ENCODE measurements around the gene RCN2.

Gene RCN2

GRCh38 chr15:76974456-76975036 is 43.0 kb downstream of the RCN2 start:
- peaks cover 4% of the 10 kb centered on the region; the same call in 1 of the 2 replicates for H3K4me1 ChIP-seq (ENCODE audit: control insufficient read depth, insufficient read depth, low read length)
- H3K36me3 ChIP-seq (ENCODE audit: control insufficient read depth, insufficient read depth, low read length) = no peaks in the 10 kb centered on the region

GRCh38 chr15:76976141-76976540 is 44.6 kb downstream of the RCN2 start:
- H3K27me3 ChIP-seq (ENCODE audit: control insufficient read depth, insufficient read depth, low read length) = no peaks in the 10 kb centered on the region
- H3K4me1 ChIP-seq (ENCODE audit: control insufficient read depth, insufficient read depth, low read length) = peaks cover 4% of the 10 kb centered on the region; the same call in 1 of the 2 replicates
- H3K27ac ChIP-seq (ENCODE audit: low read depth, low read length) = no peak overlapping the region
- no peaks in the 10 kb centered on the region for H3K36me3 ChIP-seq (ENCODE audit: control insufficient read depth, insufficient read depth, low read length)
- no peak overlapping the region for H3K9ac ChIP-seq (ENCODE audit: low read length)
- H3K9me3 ChIP-seq (ENCODE audit: control insufficient read depth, insufficient read depth, low read depth, low read length) = no peaks in the 10 kb centered on the region
- no peak overlapping the region for H3K4me3 ChIP-seq (ENCODE audit: low read depth, low read length)

More at GRCh38 chr15:76974456-76975036, 43.0 kb downstream of the RCN2 start:
- Histone ChIP-seq H3K9me3 (ENCODE audit: control insufficient read depth, insufficient read depth, low read depth, low read length) (no peaks in the 10 kb centered on the region), H3K27me3 (ENCODE audit: control insufficient read depth, insufficient read depth, low read length) (no peaks in the 10 kb centered on the region), H3K27ac (ENCODE audit: low read depth, low read length) (no peak overlapping the region), H3K4me3 (ENCODE audit: low read depth, low read length) (no peak overlapping the region), H3K9ac (ENCODE audit: low read length) (no peak overlapping the region)

GRCh38 chr15:76976572-76977270 is 45.2 kb downstream of the RCN2 start:
- no peaks in the 10 kb centered on the region for H3K27me3 ChIP-seq (ENCODE audit: control insufficient read depth, insufficient read depth, low read length)
- no peaks in the 10 kb centered on the region for H3K9me3 ChIP-seq (ENCODE audit: control insufficient read depth, insufficient read depth, low read depth, low read length)
- no peak overlapping the region for H3K4me3 ChIP-seq (ENCODE audit: low read depth, low read length)
- H3K4me1 ChIP-seq (ENCODE audit: control insufficient read depth, insufficient read depth, low read length) = peaks cover 4% of the 10 kb centered on the region; the same call in 1 of the 2 replicates
- H3K9ac ChIP-seq (ENCODE audit: low read length) = no peak overlapping the region
- H3K27ac ChIP-seq (ENCODE audit: low read depth, low read length) = no peak overlapping the region
- no peaks in the 10 kb centered on the region for H3K36me3 ChIP-seq (ENCODE audit: control insufficient read depth, insufficient read depth, low read length)

- H3K4me1 ChIP-seq (ENCODE audit: control insufficient read depth, insufficient read depth, low read length) = peaks cover 4% of the 10 kb centered on the region; the same call in 1 of the 2 replicates
- H3K4me3 ChIP-seq (ENCODE audit: low read depth, low read length) = no peak overlapping the region
- H3K27ac ChIP-seq (ENCODE audit: low read depth, low read length) = no peak overlapping the region
- no peaks in the 10 kb centered on the region for H3K36me3 ChIP-seq (ENCODE audit: control insufficient read depth, insufficient read depth, low read length)
- H3K27me3 ChIP-seq (ENCODE audit: control insufficient read depth, insufficient read depth, low read length) = no peaks in the 10 kb centered on the region
- no peaks in the 10 kb centered on the region for H3K9me3 ChIP-seq (ENCODE audit: control insufficient read depth, insufficient read depth, low read depth, low read length)
- no peak overlapping the region for H3K9ac ChIP-seq (ENCODE audit: low read length)
Measured at GRCh38 chr15:76978522-76979330, 47.2 kb downstream of the RCN2 start.

- no peaks in the 10 kb centered on the region for H3K36me3 ChIP-seq (ENCODE audit: control insufficient read depth, insufficient read depth, low read length)
- H3K27me3 ChIP-seq (ENCODE audit: control insufficient read depth, insufficient read depth, low read length) = no peaks in the 10 kb centered on the region
- no peak overlapping the region for H3K27ac ChIP-seq (ENCODE audit: low read depth, low read length)
- H3K9me3 ChIP-seq (ENCODE audit: control insufficient read depth, insufficient read depth, low read depth, low read length) = no peaks in the 10 kb centered on the region
- no peak overlapping the region for H3K9ac ChIP-seq (ENCODE audit: low read length)
- H3K4me3 ChIP-seq (ENCODE audit: low read depth, low read length) = no peak overlapping the region
- 0 out of 2 replicates have a peak, but pooled peaks cover 3% of the 10 kb centered on the region for H3K4me1 ChIP-seq (ENCODE audit: control insufficient read depth, insufficient read depth, low read length)
Measured at GRCh38 chr15:76979331-76979925, 47.9 kb downstream of the RCN2 start.

- no peaks in the 10 kb centered on the region for H3K27me3 ChIP-seq (ENCODE audit: control insufficient read depth, insufficient read depth, low read length)
- H3K4me1 ChIP-seq (ENCODE audit: control insufficient read depth, insufficient read depth, low read length) = 0 out of 2 replicates have a peak, but pooled peaks cover 3% of the 10 kb centered on the region
- H3K4me3 ChIP-seq (ENCODE audit: low read depth, low read length) = no peak overlapping the region
- no peak overlapping the region for H3K27ac ChIP-seq (ENCODE audit: low read depth, low read length)
- H3K9ac ChIP-seq (ENCODE audit: low read length) = no peak overlapping the region
- no peaks in the 10 kb centered on the region for H3K36me3 ChIP-seq (ENCODE audit: control insufficient read depth, insufficient read depth, low read length)
- no peaks in the 10 kb centered on the region for H3K9me3 ChIP-seq (ENCODE audit: control insufficient read depth, insufficient read depth, low read depth, low read length)
Measured at GRCh38 chr15:76979996-76980520, 48.5 kb downstream of the RCN2 start.

- Histone ChIP-seq H3K36me3 (ENCODE audit: control insufficient read depth, insufficient read depth, low read length) (no peaks in the 10 kb centered on the region), H3K9me3 (ENCODE audit: control insufficient read depth, insufficient read depth, low read depth, low read length) (no peaks in the 10 kb centered on the region), H3K27me3 (ENCODE audit: control insufficient read depth, insufficient read depth, low read length) (no peaks in the 10 kb centered on the region), H3K27ac (ENCODE audit: low read depth, low read length) (no peak overlapping the region), H3K9ac (ENCODE audit: low read length) (no peak overlapping the region), H3K4me1 (ENCODE audit: control insufficient read depth, insufficient read depth, low read length) (0 out of 2 replicates have a peak, but pooled peaks cover 3% of the 10 kb centered on the region), H3K4me3 (ENCODE audit: low read depth, low read length) (no peak overlapping the region)
Measured at GRCh38 chr15:76982356-76982755, 50.8 kb downstream of the RCN2 start.

GRCh38 chr15:76982756-76983155 is 51.2 kb downstream of the RCN2 start:
- Histone ChIP-seq H3K9me3 (ENCODE audit: control insufficient read depth, insufficient read depth, low read depth, low read length) (no peaks in the 10 kb centered on the region), H3K9ac (ENCODE audit: low read length) (no peak overlapping the region), H3K4me1 (ENCODE audit: control insufficient read depth, insufficient read depth, low read length) (0 out of 2 replicates have a peak, but pooled peaks cover 3% of the 10 kb centered on the region), H3K36me3 (ENCODE audit: control insufficient read depth, insufficient read depth, low read length) (no peaks in the 10 kb centered on the region), H3K27me3 (ENCODE audit: control insufficient read depth, insufficient read depth, low read length) (no peaks in the 10 kb centered on the region), H3K27ac (ENCODE audit: low read depth, low read length) (no peak overlapping the region), H3K4me3 (ENCODE audit: low read depth, low read length) (no peak overlapping the region)

- H3K27ac ChIP-seq (ENCODE audit: low read depth, low read length) = no peak overlapping the region
- H3K36me3 ChIP-seq (ENCODE audit: control insufficient read depth, insufficient read depth, low read length) = no peaks in the 10 kb centered on the region
- H3K27me3 ChIP-seq (ENCODE audit: control insufficient read depth, insufficient read depth, low read length) = no peaks in the 10 kb centered on the region
- H3K4me1 ChIP-seq (ENCODE audit: control insufficient read depth, insufficient read depth, low read length) = peaks cover 8% of the 10 kb centered on the region
- H3K9me3 ChIP-seq (ENCODE audit: control insufficient read depth, insufficient read depth, low read depth, low read length) = no peaks in the 10 kb centered on the region
- H3K9ac ChIP-seq (ENCODE audit: low read length) = no peak overlapping the region
- no peak overlapping the region for H3K4me3 ChIP-seq (ENCODE audit: low read depth, low read length)
Measured at GRCh38 chr15:76983590-76984375, 52.2 kb downstream of the RCN2 start.

- Histone ChIP-seq H3K4me1 (ENCODE audit: control insufficient read depth, insufficient read depth, low read length) (peaks cover 15% of the 10 kb centered on the region), H3K36me3 (ENCODE audit: control insufficient read depth, insufficient read depth, low read length) (no peaks in the 10 kb centered on the region), H3K9ac (ENCODE audit: low read length) (no peak overlapping the region), H3K9me3 (ENCODE audit: control insufficient read depth, insufficient read depth, low read depth, low read length) (no peaks in the 10 kb centered on the region), H3K27me3 (ENCODE audit: control insufficient read depth, insufficient read depth, low read length) (no peaks in the 10 kb centered on the region), H3K4me3 (ENCODE audit: low read depth, low read length) (no peak overlapping the region), H3K27ac (ENCODE audit: low read depth, low read length) (no peak overlapping the region)
Measured at GRCh38 chr15:76986743-76987142, 55.2 kb downstream of the RCN2 start.

Measured in HUES6 (cell line).